SW 1271 (cell line): Measurements from ENCODE around the gene MAP2K7.
"Not testable (repeated sequence)": the region's sequence is repeated elsewhere in the genome, so short reads cannot be mapped to it uniquely, and the experiment has no call there.

ENCODE experiments used
- DNase-seq, 2 experiments: peaks; one replicate each; lab custom pipeline; 2025; lab: John Stamatoyannopoulos, UW

Gene MAP2K7

GRCh38 chr19:7903244-7904073, at the start of gene MAP2K7:
TSS of gene MAP2K7 (plus strand) at chr19:7903877. CDS start at chr19:7903945, 68 bp downstream.
- peak; percentile 91 to 98 for DNase-seq

GRCh38 chr19:7855426-7856108, 48.1 kb upstream of the MAP2K7 start:
- no peak for DNase-seq

GRCh38 chr19:7856109-7856591, 47.5 kb upstream of the MAP2K7 start:
- DNase-seq = no peak

- no peak for DNase-seq
These were observed 46.7 kb upstream of the MAP2K7 start for GRCh38 chr19:7856679-7857663.

GRCh38 chr19:7857727-7858108, 46.0 kb upstream of the MAP2K7 start:
- DNase-seq = no peak

GRCh38 chr19:7858109-7858770, 45.4 kb upstream of the MAP2K7 start:
- DNase-seq = no peak

GRCh38 chr19:7859087-7859486, 44.6 kb upstream of the MAP2K7 start:
- DNase-seq = not testable (repeated sequence)

- DNase-seq = no peak
These were observed 43.6 kb upstream of the MAP2K7 start for GRCh38 chr19:7859831-7860713.

GRCh38 chr19:7860714-7861618, 42.7 kb upstream of the MAP2K7 start:
- no peak for DNase-seq

GRCh38 chr19:7861619-7862412, 41.9 kb upstream of the MAP2K7 start:
- no peak for DNase-seq

GRCh38 chr19:7862413-7862951, 41.2 kb upstream of the MAP2K7 start:
- no peak for DNase-seq

- no peak for DNase-seq
These were observed 40.3 kb upstream of the MAP2K7 start for GRCh38 chr19:7863157-7863970.

- DNase-seq = no peak
These were observed 39.5 kb upstream of the MAP2K7 start for GRCh38 chr19:7863971-7864689.

GRCh38 chr19:7864690-7865074, 39.0 kb upstream of the MAP2K7 start:
- DNase-seq = no peak

- DNase-seq = no peak
These were observed 38.3 kb upstream of the MAP2K7 start for GRCh38 chr19:7865262-7865911.

- DNase-seq = no peak
These were observed 37.1 kb upstream of the MAP2K7 start for GRCh38 chr19:7866399-7867091.
